ENCODE measurements around the gene R3HDM2. TPM values are rescaled to one million over a fixed set of nuclear protein-coding genes. Genes with fewer than 3 reads are reported as not detected.

R3HDM2 gene
- total and polyA plus RNA-seq, 2 donors (not counting 1 experiment from before 2014, with no cell fraction given): 104 to 129 TPM

- peak overlapping the region; percentile 97 for H3K27ac Mint-ChIP-seq
- Histone ChIP-seq H3K27me3 (replicated peaks in 1 of 4; ENCODE audit: control extremely low read depth in 1 of 4, control insufficient read depth in 3 of 4, insufficient read depth in 4 of 4, low read length in 3 of 4) (peaks cover 0 to 20% (median 4%) of the 10 kb centered on the region in 4 experiments), H3K36me3 (replicated peaks in 1 of 2; ENCODE audit: control extremely low read depth in 1 of 2, control insufficient read depth in 1 of 2, extremely low read depth in 1 of 2, insufficient read depth in 2 of 2, low read length in 1 of 2) (peaks cover 0 to 37% of the 10 kb centered on the region in 2 experiments), H2AFZ (ENCODE audit: insufficient read depth, low read depth, low read length, poor library complexity, severe bottlenecking) (no peak overlapping the region), H3K4me1 (ENCODE audit: control insufficient read depth in 2 of 2, insufficient read depth in 2 of 2, low read length in 2 of 2) (peaks cover 63 to 78% of the 10 kb centered on the region in 2 donors), H3K4me2 (replicated peaks; ENCODE audit: low read depth, low read length, poor library complexity, severe bottlenecking) (peak overlapping the region; percentile 86), H3K79me2 (ENCODE audit: control insufficient read depth, insufficient read depth, low read length) (peaks cover 42% of the 10 kb centered on the region), H4K20me1 (ENCODE audit: control insufficient read depth, insufficient read depth, low read length, poor library complexity, severe bottlenecking) (peaks cover 15% of the 10 kb centered on the region), H3K9me3 (ENCODE audit: control extremely low read depth in 1 of 3, control insufficient read depth in 2 of 3, insufficient read depth in 1 of 3, low read length in 2 of 3) (peaks cover 0 to 4% (median 0%) of the 10 kb centered on the region in 3 donors), H3K4me3 (ENCODE audit: control extremely low read depth in 1 of 5, extremely low read depth in 1 of 5, insufficient read depth in 1 of 5, low read depth in 2 of 5, low read length in 4 of 5) (no peak overlapping the region), H3K27ac (ENCODE audit: low read length in 2 of 2) (no peak overlapping the region), H3K9ac (ENCODE audit: low read length) (no peak overlapping the region)
- 97% methylated on average over 12 of the region's 13 CpGs for WGBS (ENCODE audit: insufficient coverage)
- TF ChIP-seq, protein P1, sequence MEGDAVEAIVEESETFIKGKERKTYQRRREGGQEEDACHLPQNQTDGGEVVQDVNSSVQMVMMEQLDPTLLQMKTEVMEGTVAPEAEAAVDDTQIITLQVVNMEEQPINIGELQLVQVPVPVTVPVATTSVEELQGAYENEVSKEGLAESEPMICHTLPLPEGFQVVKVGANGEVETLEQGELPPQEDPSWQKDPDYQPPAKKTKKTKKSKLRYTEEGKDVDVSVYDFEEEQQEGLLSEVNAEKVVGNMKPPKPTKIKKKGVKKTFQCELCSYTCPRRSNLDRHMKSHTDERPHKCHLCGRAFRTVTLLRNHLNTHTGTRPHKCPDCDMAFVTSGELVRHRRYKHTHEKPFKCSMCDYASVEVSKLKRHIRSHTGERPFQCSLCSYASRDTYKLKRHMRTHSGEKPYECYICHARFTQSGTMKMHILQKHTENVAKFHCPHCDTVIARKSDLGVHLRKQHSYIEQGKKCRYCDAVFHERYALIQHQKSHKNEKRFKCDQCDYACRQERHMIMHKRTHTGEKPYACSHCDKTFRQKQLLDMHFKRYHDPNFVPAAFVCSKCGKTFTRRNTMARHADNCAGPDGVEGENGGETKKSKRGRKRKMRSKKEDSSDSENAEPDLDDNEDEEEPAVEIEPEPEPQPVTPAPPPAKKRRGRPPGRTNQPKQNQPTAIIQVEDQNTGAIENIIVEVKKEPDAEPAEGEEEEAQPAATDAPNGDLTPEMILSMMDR (IDR thresholded peaks at IDR 0.05): no peak
- no peak for TF ChIP-seq EZH2 (IDR thresholded peaks at IDR 0.05; ENCODE audit: borderline replicate concordance, insufficient read depth, low read depth, low read length, poor library complexity, severe bottlenecking)
- H3K4me3 Mint-ChIP-seq: peak overlapping the region; percentile 99
- no peak for ATAC-seq (ENCODE audit: low read depth)
- H3K4me1 Mint-ChIP-seq: peaks cover 86% of the 10 kb centered on the region
- CTCF ChIA-PET: interaction anchor here (0.7 to 31.1 kb wide), 3 partner anchors 8 to 15 kb away, joined by 3 to 838 read pairs (median 360); partner anchors contain the start of gene NXPH4
- peaks cover 3% of the 10 kb centered on the region for H3K27me3 Mint-ChIP-seq
- intact Hi-C loops (cut with micrococcal nuclease): loop anchor here (10.0 kb wide), 1 partner anchor 477 kb away; the partner anchor contains the start of gene PRIM1
- POLR2A ChIA-PET: interaction anchor here (5.2 kb wide), 1 partner anchor 15 kb away, joined by 28 read pairs; the partner anchor contains the start of gene NXPH4
- H3K9me3 Mint-ChIP-seq (ENCODE audit: insufficient read depth): no peaks in the 10 kb centered on the region
- DNase-seq: no peak
These were observed 199.4 kb downstream of the R3HDM2 start for GRCh38 chr12:57231276-57232021.

All from B cell (primary cell).